SK-N-MC (cell line): ENCODE measurements around the gene GRM8.

Experiments used
- EZH2 ChIP-seq: fragments of 200-600 bp; sonication (generic); IDR thresholded peaks from one replicate; pipeline ENCODE4 v1.6.1; 2017; ENCODE audit warnings: antibody characterized with exemption
- FOXP2 ChIP-seq: optimal IDR thresholded peaks from 2 replicates; pipeline ENCODE3; 2011; ENCODE audit warnings: mild to moderate bottlenecking, moderate library complexity; ENCODE audit not compliant: insufficient read depth; ENCODE audit errors: extremely low read length, control extremely low read depth
- POLR2AphosphoS5 ChIP-seq: IDR thresholded peaks from 2 replicates; pipeline ENCODE4 v1.6.1; 2012; ENCODE audit warnings: mild to moderate bottlenecking, low read depth, low read length, borderline replicate concordance

GRCh38 chr7:127209886-127210285 is 42.9 kb downstream of the GRM8 start:
- TF ChIP-seq EZH2 (no peak), POLR2AphosphoS5 (no peak), FOXP2 (no peak)
